Left renal cortex interstitium (tissue), 4 donors: ENCODE measurements around the gene NFAM1. TPM values are rescaled to one million over a fixed set of nuclear protein-coding genes. Genes with fewer than 3 reads are reported as not detected.

ENCODE experiments used
- DNase-seq, 4 donors: peaks; one replicate each; pipeline ENCODE4 v3.0.0-alpha.2; 2013; ENCODE audit warnings: low read depth in 4 of 4, low spot score in 2 of 4, missing footprints in 1 of 4
- polyA plus RNA-seq, 4 donors: library from polyadenylated mRNA; unstranded; fragments of 120-200 nt; gene quantifications; one replicate each; pipeline ENCODE4 v1.2.1, GENCODE V29; 2013; ENCODE audit not compliant: insufficient read length in 4 of 4

Gene NFAM1
- polyA plus RNA-seq, 4 donors, result 0.72 to 1.2 (median 0.91) TPM

DNA sequence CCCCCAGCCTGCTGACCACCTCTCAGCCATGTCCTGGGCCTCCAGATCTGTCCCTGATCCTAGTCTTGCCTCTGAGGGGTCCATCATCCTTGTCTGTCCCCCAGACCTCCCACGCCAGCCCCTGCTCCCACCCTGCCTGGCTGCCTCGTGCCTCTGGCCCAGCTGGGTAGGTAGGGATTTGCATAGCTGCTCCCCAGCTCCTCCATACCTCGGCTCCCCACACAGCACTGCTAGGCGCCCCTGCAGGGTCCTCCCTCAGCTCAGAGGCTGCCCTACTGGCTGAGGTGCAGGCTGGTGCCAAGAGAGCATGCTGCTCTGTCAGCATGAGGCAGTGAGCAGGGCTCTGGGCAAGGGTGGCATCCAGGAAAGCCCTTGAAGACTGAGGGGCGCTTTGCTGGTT, 47.7 kb downstream of the NFAM1 start:
- DNase-seq, result no peak

- DNase-seq, result no peak
Measured at GRCh38 chr22:42383851-42384417, 48.3 kb downstream of the NFAM1 start.

DNA sequence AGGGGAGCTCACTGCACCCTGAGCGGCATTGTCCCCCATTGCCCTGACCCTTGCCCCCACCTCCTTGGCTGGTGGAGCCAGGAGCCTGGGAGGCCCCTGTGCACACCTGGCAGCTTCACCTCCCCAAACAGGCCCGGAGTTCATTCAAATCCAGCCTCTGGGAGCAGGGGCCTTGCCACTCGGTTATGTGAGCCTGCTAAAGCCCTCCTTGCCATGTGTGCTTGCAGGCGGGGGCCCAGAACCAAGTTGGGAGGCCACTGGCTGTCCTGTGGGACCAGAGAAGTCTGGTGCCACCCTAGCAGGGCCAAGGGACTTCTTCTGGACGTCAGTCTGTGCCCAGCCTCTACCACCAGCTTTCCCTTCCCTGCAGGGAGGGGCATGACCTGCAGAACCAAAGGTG, 48.9 kb downstream of the NFAM1 start:
- no peak for DNase-seq

- DNase-seq, result no peak
Measured at GRCh38 chr22:42380769-42381551, 51.2 kb downstream of the NFAM1 start.

- DNase-seq, result no peak
Measured at GRCh38 chr22:42379966-42380537, 52.2 kb downstream of the NFAM1 start.

GRCh38 chr22:42376711-42377554, 55.3 kb downstream of the NFAM1 start:
- no peak for DNase-seq

- no peak for DNase-seq
Measured at GRCh38 chr22:42375982-42376381, 56.2 kb downstream of the NFAM1 start.

DNA sequence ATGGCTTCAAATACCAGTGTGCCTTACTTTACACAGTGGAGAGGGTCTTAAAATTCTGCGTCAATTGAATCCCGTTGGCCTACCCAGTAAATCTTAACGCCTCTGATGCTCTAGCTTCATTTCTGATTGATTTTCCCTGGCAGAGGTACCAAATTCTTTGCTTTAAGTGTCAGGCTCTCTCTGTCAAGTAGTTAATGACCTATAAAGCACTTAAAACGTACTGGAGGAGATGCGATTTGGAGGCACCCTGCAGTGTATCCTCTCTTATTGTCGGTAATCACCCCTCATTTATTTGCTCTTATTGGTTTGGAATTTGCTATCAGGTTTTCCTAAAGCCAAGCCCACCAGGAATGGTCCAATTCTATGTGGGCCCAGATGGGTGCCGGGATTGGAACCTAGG, 59.2 kb downstream of the NFAM1 start:
- no peak for DNase-seq

DNA sequence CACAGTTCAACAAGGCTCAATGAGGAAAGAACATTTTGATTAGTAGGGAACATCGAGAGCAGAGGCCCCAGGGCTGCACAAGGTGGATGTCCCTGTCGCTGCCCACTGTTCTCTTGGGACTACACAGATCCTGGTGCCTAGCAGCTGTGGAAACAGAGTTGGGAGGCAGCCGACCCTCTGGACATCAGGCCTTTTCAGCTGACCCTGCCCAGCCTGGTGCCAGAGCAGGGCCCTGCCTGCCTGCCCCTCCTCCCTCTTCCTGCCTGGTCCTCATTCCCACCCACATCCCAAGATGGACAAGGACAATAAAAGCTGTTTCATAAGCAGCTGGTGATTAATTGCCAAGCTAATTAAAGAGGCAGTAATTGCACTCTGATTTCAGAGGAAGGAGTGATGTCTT, 60.7 kb downstream of the NFAM1 start:
- DNase-seq, result no peak

DNA sequence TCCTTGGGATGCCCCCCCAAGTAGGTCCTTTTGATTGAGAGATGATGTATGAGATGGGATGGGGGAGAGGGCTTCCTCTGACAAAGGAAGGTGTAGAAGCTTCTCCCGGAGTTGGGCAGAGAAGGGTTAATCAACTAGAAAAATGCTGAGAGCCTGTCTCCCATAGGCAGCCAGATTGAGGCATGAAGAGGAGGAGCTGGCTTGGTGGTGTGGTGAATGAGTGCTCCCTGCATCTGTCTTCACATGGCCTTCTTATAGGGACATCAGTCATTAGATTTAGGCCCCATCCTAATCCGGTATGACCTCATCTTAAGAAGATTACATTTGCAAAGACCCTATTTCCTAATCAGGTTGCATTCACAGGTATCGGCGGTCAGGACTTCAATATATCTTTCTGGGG, 61.1 kb downstream of the NFAM1 start:
- DNase-seq, result no peak

DNA sequence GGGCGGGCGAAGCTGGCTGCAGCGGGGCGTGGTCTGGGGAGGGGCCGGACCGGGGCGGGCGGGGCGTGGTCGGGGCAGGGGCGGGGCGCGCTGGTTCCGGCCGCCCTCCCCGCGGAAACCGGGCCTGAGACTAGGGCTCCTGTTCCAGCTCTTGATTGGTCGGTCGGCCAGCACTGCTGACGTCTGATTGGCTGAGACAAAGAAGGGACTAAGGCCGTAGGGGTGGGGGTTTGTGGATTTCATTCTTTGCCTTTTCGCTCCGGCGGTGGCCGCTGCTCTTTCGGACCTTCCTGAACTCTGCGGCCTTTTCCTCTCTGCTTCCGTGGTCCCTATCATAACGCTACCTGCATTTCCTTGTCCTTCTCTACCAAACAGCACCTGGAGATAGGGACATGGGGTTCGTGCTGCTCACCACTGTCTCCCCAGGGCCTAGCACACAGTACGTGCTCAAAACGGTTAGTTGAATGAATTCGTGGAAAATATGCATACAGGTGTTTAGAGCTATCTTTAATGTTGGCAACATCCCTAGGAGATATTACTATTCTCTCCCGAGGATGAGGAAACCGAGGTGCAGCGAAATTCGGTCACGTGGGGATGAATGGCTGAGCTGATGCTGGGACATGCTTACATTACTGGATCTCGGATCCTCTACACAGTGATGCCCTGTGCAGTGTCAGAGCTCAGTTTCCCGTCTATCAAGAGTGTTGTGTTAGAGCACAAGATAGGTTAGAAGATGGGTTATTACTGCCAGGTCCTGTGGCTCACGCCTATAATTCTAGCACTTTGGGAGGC, 62.8 kb downstream of the NFAM1 start:
- DNase-seq, result peak in 2 of 4 donors; percentile 81 to 84

GRCh38 chr22:42368379-42369249, 63.6 kb downstream of the NFAM1 start:
- peak in 1 of 4 donors; percentile 35 for DNase-seq

- no peak for DNase-seq
Measured at GRCh38 chr22:42367980-42368378, 64.2 kb downstream of the NFAM1 start.

DNA sequence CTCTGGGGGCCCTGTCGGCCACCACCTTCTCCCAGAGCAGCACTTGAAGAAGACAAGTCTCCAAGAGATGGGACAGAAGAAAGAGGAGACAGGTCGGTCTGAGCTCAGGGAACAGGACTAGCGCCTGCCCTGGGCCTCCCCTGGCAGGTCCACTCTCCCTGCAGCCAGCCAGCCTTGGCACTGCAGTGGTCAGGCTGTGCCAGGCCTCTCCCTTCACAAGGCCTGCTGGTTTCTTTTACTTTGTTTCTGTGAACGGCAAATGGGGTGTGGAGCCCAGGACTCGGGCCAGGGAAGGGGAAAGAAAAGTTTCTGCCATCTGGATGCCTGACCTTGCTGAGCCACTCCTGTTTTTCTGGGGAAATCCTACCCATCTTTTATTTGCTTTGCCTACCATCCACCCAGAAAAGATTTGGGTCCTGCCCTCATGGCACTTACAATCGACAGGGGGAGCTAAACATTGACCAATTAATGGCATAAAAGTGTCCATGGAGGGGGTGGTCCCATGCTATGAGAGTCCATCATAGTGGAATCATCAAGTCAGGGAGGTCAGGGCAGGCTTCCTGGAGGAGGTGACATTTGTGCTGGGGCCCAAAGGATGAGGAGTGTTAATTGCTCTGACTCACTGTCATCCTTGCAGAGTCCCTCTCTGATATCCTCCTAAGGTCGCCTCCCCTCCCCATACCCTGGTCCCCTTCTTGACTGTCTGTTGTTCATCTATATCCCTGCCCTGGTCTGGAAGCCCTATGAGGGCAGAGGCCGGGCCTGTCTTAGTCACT, 65.2 kb downstream of the NFAM1 start:
- DNase-seq, result no peak

- no peak for DNase-seq
Measured at GRCh38 chr22:42365942-42366695, 66.1 kb downstream of the NFAM1 start.

- DNase-seq, result no peak
Measured at GRCh38 chr22:42365111-42365865, 66.9 kb downstream of the NFAM1 start.

GRCh38 chr22:42364604-42365110, 67.5 kb downstream of the NFAM1 start:
- no peak for DNase-seq
